HG03460 (cell line): ENCODE data around the gene SLC35E4.
"Not testable (repeated sequence)": the region's sequence is repeated elsewhere in the genome, so short reads cannot be mapped to it uniquely, and the experiment has no call there.

Experiments used
- ATAC-seq: cut with Tn5 transposase; IDR thresholded peaks from one replicate; pipeline ENCODE4 v1.9.1; 2021; ENCODE audit not compliant: unreplicated experiment

Gene SLC35E4

DNA sequence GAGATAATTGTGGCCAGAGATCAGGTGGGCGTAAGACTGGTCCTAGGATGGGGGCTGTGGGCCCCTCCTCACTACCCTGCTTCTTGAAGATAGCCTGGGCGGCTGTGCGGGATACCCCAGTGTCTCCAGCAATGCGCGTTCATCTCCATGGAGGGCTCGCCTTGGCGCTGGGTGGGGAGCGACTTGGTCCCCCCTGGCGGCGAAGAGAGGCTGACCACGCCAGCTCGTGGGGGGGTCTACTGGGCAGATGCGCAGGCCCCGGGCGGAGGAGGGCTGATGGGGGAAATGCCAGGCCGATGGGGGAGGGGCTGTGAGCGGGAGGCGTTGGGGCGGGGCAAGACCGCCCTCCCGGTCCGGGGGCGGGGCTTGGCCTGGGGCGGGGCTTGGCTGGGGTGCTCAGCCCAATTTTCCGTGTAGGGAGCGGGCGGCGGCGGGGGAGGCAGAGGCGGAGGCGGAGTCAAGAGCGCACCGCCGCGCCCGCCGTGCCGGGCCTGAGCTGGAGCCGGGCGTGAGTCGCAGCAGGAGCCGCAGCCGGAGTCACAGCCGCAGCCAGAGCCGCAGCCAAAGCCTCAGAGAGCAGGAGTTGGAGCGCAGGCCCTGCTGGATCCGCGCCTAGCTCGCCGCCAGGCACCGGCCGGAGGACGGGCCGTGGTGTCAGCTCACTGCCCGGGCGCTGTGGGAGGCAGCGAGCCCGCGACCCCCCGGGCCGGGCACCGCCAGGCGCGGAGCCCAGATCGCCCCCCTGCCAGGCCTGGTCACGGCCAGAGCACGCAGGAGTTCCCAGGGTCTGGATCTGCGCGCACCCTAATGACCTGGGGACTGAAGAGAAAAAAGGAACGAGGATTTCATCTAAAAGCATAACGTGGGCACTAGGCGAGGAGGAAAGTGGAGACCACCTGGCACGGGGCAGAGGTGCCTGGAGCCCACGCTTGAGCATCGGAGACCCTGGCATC, at the start of gene SLC35E4:
Gene SLC35E4, plus strand, starts transcription at position 509 of the 953 bp plus-strand sequence. CDS start 670 bp downstream, outside the sequence.
- ATAC-seq: peak; percentile 56

GRCh38 chr22:30586414-30586813, 49.2 kb upstream of the SLC35E4 start:
- no peak for ATAC-seq

DNA sequence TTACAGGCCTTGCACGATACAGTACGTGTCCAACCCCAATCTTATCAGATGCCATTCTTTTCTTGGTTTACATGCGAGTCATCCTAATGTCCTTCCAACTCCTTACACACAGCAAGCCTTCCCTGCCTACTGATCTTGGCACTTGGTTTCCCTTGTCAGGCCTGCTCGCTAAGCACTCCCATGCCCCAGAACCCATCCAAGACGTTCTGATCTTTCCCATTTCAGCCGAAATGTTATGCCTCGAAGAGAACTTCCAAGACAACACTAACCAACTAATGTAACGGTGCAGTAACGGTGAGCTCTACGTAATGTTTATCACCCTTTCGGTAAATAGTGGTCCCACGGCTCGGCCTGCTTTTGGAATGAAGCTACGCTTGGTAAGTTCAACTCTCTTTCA, 44.4 kb upstream of the SLC35E4 start:
- ATAC-seq: no peak

GRCh38 chr22:30591588-30592359, 43.8 kb upstream of the SLC35E4 start, which contains the start of gene PES1:
Gene PES1, minus strand, starts transcription at chr22:30591910. Its CDS starts 77 bp downstream, at chr22:30591833.
- ATAC-seq: peak; percentile 93

- ATAC-seq: not testable (repeated sequence)
These were observed 43.2 kb upstream of the SLC35E4 start for GRCh38 chr22:30592360-30592713.

DNA sequence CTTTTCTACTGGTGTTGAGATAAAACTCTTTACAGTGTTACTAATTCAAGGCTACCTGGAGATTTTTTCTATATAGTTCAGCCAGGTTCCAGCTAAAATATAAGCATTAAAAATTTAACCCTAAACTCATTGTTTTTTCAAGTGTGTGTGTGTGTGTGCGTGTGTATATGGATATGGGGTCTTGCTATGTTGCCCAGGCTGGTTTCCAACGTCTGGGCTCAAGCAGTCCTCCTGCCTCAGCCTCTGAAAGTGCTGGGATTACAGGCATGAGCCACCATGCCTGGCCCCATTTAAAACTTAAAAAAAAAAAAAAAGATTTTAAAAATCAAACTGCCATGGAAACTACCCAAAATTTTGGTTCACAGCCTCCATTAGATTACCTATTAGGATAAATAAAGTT, 39.4 kb upstream of the SLC35E4 start:
- no peak for ATAC-seq

DNA sequence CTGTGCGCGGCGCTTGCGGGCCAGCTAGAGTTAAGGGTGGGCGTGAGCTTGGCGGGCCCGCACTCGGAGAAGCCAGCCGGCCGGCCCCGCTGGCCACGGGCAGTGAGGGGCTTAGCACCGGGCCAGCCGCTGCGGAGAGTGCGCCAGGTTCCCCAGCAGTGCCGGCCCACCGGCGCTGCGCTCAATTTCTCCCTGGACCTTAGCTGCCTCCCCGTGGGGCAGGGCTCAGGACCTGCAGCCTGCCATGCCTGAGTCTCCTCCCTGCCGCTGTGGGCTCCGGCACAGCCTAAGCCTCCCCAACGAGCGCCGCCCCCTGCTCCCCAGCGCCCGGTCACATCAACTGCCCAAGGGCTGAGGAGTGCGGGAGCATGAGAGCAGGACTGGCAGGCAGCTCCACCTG, 38.7 kb upstream of the SLC35E4 start:
- no peak for ATAC-seq

DNA sequence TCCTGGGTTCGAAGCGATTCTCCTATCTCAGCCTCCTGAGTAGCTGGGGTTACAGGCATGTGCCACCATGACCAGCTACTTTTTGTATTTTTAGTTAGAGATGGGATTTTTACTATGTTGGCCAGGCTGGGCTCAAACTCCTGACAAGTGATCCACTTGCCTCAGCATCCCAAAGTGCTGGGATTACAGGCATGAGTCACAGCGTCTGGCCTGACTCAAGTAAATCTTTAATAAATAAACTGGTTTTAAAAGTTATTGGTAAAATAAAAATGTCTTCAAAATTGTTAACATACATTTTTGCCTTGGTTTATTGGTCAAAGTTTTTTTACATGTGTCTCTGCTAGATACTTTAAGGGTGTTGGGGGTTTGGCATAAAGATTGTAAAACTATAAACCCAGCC, 36.6 kb upstream of the SLC35E4 start:
- no peak for ATAC-seq

GRCh38 chr22:30600921-30601320, 34.7 kb upstream of the SLC35E4 start:
- ATAC-seq: no peak

- ATAC-seq: no peak
These were observed 34.1 kb upstream of the SLC35E4 start for GRCh38 chr22:30601464-30601863.

GRCh38 chr22:30602049-30602448, 33.5 kb upstream of the SLC35E4 start:
- ATAC-seq: no peak

GRCh38 chr22:30603801-30604200, 31.8 kb upstream of the SLC35E4 start:
- no peak for ATAC-seq

GRCh38 chr22:30604723-30605122, 30.9 kb upstream of the SLC35E4 start:
- ATAC-seq: no peak

DNA sequence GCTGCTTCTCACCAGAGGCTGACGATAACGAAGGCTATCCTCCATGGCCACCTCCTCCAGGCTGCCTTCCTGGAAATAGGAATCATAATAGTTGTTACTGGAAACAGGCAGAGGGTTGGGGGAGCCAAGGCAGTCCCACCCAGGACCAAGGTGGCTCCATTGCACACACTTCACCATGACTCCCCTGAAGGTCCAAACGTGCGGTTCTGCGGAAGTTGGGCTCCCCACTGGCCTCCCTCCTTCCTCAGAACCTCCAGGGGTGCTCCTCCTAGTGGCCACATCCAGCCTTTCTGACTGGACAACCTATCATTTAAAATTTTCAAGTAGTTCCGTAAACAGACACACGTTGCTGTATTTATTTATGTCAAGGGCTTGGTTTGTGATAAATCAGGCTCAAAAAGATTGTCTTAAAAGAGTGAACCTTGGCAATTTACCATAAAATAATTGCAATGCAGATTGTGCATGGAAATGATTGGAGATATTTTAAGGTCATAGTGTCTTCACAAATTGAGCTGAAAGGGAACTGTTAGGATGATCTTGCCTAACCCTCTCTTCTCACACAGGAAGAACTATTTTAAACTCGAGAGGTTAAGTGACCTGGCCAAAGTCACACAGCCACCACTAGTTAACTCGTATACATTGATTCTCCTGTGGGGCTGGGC, 30.0 kb upstream of the SLC35E4 start:
- no peak for ATAC-seq

GRCh38 chr22:30606455-30607299, 28.9 kb upstream of the SLC35E4 start, which contains the start of gene TCN2:
Gene TCN2, plus strand, starts transcription at chr22:30607174. Its CDS starts 158 bp downstream, at chr22:30607332.
- no peak for ATAC-seq

- ATAC-seq: no peak
These were observed 28.2 kb upstream of the SLC35E4 start for GRCh38 chr22:30607300-30607930.

DNA sequence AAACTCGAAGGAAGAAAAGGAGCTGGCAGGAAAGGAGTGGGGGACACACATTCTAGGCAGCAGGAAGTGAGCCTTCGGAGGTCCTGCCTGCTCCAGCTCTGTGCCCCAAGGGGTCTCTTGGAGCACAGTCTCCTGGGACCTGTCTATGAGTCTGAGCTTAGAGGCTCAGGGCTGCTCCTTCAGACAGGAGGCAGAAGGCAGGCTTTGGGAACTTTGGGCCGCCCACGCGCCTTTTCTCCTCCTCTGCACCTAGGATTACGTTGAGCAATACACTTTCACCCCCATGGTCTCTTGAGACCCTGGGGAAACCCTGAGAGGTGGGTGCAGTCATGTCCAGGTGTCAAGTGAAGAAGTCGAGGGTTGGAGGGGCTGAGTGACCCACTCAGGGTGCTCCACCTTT, 27.6 kb upstream of the SLC35E4 start:
- ATAC-seq: no peak

DNA sequence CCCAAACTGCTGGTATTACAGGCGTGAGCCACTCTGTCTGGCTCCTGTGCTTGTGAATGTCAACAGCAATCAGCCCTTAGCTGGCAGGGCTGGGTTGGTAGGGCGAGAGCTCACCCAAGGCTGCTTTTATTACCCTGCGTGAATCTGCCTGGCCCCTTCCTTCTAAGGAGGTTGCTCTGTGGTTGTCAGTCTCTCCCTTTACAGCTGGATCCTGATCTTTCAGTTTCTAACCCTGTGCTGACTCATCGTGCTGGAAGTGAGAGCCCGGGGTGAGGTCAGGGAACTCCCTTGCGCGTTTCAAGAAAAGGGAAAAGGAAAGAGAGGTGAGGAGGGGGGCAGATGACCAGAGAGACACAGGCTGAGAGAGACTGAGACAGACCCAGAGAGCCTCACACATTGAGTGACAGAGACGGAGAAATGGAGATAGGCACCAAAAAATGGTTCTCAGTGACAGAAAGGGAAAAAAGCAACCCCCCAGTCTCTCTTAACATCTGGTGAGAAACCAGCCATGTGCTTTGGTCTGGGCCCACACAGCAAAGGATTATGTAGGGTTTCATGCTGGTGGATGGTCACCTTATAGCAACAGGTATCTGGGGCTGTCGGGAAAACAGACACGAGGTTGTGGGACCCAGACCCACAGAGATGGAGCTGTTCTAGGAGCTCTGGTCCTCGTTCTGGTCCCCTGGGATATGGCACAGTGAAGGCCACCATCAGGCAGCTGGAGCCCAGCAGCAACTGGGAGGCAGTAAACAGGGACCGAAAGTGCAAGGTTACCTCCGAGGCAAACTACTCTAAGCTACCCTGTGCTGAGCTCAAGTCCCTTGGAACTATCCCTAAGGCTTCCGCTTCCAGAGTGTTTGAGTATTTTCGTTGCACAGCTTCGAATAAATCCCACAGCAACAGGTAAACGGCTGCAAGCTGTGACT, 26.1 kb upstream of the SLC35E4 start:
- ATAC-seq: no peak

DNA sequence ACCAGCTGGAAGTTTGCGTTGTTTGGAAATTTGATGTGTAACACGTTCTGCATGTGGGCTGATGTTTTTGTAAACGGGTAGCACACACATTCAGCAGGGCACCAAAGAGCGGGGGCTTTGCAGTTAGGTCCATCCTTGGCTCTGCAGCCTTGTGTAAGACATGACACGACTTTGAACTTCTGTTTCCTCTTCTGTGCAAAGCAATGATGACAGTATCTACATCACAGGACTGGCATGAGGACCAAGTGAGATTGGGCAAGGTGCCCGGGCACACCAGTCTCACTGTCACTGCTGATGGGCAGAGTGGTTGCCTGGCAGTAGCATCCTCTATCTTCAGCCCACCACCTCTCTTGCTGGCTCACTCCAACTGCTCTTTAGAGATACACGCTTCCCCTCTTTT, 25.3 kb upstream of the SLC35E4 start:
- ATAC-seq: no peak
